ENCODE measurements around the gene KCNJ3. TPM values are rescaled to one million over a fixed set of nuclear protein-coding genes. Genes with fewer than 3 reads are reported as not detected.

KCNJ3 gene
- total RNA-seq, 1 experiment from 2014 or later = not detected

DNA sequence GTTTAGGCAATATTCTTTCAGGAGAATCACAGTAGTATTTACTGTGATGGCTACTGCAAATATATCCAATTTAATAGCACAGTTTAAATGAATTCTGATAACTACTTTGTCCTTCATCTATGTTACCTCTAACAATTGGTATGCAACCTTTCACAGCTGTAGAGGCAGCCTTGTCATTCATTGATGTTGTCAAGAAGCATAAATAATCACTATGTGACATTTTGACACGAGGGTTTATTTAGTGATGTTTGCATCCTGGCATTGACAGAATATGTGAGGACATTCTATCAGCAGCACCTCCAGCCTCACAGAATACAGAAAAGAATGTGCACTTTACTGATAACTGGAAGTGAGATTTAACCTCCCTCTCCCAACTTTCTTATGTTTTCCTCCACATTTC, 9.3 kb upstream of the KCNJ3 start:
- Histone ChIP-seq H3K79me2 (ENCODE audit: insufficient read depth, low read length) (no peaks in the 10 kb centered on the region), H3K4me2 (ENCODE audit: low read length) (no peak overlapping the region), H3K9me3 (ENCODE audit: control insufficient read depth in 1 of 2, insufficient read depth in 1 of 2, low read depth in 1 of 2, low read length in 2 of 2) (no peaks in the 10 kb centered on the region), H3K4me3 (replicated peaks in 1 of 2; ENCODE audit: low read depth in 1 of 2, low read length in 2 of 2) (no peak overlapping the region), H4K20me1 (ENCODE audit: insufficient read depth) (no peaks in the 10 kb centered on the region), H3K36me3 (ENCODE audit: control insufficient read depth in 1 of 2, insufficient read depth in 2 of 2, low read length in 2 of 2) (no peaks in the 10 kb centered on the region), H2AFZ (ENCODE audit: low read depth, low read length, poor library complexity, severe bottlenecking) (no peak overlapping the region), H3K27me3 (ENCODE audit: insufficient read depth, low read length) (no peaks in the 10 kb centered on the region), H3K9me2 (ENCODE audit: insufficient read depth) (no peaks in the 10 kb centered on the region), H3K9ac (ENCODE audit: low read length) (no peak overlapping the region), H3K4me1 (ENCODE audit: control insufficient read depth in 1 of 2, insufficient read depth in 2 of 2, low read length in 2 of 2) (peaks cover 7 to 8% of the 10 kb centered on the region in 2 experiments; a peak in 3 of 4 replicates), H3K27ac (ENCODE audit: low read depth, low read length) (no peak overlapping the region)
- TF ChIP-seq SRF (IDR thresholded peaks at IDR 0.05; ENCODE audit: low read depth) (no peak), POLR2A (IDR thresholded peaks at IDR 0.05; ENCODE audit: borderline replicate concordance, extremely low read depth, insufficient read depth, insufficient read length) (no peak), SP1 (IDR thresholded peaks at IDR 0.05; ENCODE audit: low read depth) (no peak), TCF7L2 (IDR thresholded peaks at IDR 0.05; ENCODE audit: borderline replicate concordance, extremely low read depth, insufficient read depth, insufficient read length) (no peak), CEBPB (IDR thresholded peaks at IDR 0.05; ENCODE audit: low read depth) (no peak), POLR2AphosphoS5 (IDR thresholded peaks at IDR 0.05; ENCODE audit: low read depth, low read length) (no peak), EZH2 (IDR thresholded peaks at IDR 0.05) (no peak), FOSL1 (IDR thresholded peaks at IDR 0.05; ENCODE audit: low read depth) (no peak), EGR1 (IDR thresholded peaks at IDR 0.05; ENCODE audit: low read depth) (no peak), RAD21 (IDR thresholded peaks at IDR 0.05; ENCODE audit: low read depth) (no peak), YY1 (IDR thresholded peaks at IDR 0.05; ENCODE audit: extremely low read depth, insufficient replicate concordance, low read depth, low read length) (no peak), SIN3A (IDR thresholded peaks at IDR 0.05; ENCODE audit: low read depth) (no peak), ZNF274 (IDR thresholded peaks at IDR 0.05; ENCODE audit: low read depth, low read length) (no peak), EZH2phosphoT487 (IDR thresholded peaks at IDR 0.05; ENCODE audit: borderline replicate concordance) (no peak), ELF1 (IDR thresholded peaks at IDR 0.05; ENCODE audit: borderline replicate concordance, low read depth) (no peak), JUND (IDR thresholded peaks at IDR 0.05) (no peak)
- TF ChIP-seq, protein P1, sequence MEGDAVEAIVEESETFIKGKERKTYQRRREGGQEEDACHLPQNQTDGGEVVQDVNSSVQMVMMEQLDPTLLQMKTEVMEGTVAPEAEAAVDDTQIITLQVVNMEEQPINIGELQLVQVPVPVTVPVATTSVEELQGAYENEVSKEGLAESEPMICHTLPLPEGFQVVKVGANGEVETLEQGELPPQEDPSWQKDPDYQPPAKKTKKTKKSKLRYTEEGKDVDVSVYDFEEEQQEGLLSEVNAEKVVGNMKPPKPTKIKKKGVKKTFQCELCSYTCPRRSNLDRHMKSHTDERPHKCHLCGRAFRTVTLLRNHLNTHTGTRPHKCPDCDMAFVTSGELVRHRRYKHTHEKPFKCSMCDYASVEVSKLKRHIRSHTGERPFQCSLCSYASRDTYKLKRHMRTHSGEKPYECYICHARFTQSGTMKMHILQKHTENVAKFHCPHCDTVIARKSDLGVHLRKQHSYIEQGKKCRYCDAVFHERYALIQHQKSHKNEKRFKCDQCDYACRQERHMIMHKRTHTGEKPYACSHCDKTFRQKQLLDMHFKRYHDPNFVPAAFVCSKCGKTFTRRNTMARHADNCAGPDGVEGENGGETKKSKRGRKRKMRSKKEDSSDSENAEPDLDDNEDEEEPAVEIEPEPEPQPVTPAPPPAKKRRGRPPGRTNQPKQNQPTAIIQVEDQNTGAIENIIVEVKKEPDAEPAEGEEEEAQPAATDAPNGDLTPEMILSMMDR (IDR thresholded peaks at IDR 0.05 in 2 of 3, conservative IDR thresholded peaks at IDR 0.05 in 1 of 3; ENCODE audit: borderline replicate concordance in 1 of 3, insufficient read depth in 1 of 3, low read depth in 2 of 3, low read length in 2 of 3) = no peak
- TF ChIP-seq, protein P2, sequence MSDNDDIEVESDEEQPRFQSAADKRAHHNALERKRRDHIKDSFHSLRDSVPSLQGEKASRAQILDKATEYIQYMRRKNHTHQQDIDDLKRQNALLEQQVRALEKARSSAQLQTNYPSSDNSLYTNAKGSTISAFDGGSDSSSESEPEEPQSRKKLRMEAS (IDR thresholded peaks at IDR 0.05) = no peak
- TF ChIP-seq, protein P3, sequence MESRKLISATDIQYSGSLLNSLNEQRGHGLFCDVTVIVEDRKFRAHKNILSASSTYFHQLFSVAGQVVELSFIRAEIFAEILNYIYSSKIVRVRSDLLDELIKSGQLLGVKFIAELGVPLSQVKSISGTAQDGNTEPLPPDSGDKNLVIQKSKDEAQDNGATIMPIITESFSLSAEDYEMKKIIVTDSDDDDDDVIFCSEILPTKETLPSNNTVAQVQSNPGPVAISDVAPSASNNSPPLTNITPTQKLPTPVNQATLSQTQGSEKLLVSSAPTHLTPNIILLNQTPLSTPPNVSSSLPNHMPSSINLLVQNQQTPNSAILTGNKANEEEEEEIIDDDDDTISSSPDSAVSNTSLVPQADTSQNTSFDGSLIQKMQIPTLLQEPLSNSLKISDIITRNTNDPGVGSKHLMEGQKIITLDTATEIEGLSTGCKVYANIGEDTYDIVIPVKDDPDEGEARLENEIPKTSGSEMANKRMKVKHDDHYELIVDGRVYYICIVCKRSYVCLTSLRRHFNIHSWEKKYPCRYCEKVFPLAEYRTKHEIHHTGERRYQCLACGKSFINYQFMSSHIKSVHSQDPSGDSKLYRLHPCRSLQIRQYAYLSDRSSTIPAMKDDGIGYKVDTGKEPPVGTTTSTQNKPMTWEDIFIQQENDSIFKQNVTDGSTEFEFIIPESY (IDR thresholded peaks at IDR 0.05; ENCODE audit: extremely low read depth, insufficient replicate concordance, low read length) = no peak
- intact Hi-C loops (cut with micrococcal nuclease) = no loop called here
- ChIA-PET RAD21 (ENCODE audit: low non-redundant PET in 1 of 2, low total read pairs in 2 of 2, uncharacterized antibody in 2 of 2, unreplicated experiment in 2 of 2) (no interaction called here), POLR2A (no interaction called here), CTCF (no interaction called here)
- ATAC-seq (no peak), DNase-seq (ENCODE audit: low read depth, low spot score) (no peak)
- no TSS peak for BruUV-seq (replicated peaks)
